Adipocyte (in vitro differentiated cells): ENCODE data around the gene ZBTB38.

Experiments
- DNase-seq: peaks from one replicate; pipeline ENCODE4 v3.0.0-alpha.2; 2015; ENCODE audit warnings: low read depth
- H3K27me3 ChIP-seq: replicated peaks from 2 replicates; pipeline ENCODE4 v1.7.0; 2013; ENCODE audit warnings: mild to moderate bottlenecking, low read length, moderate library complexity; ENCODE audit not compliant: control insufficient read depth, insufficient read depth
- H3K36me3 ChIP-seq: 2 replicates; pipeline ENCODE4 v1.7.0; 2013; ENCODE audit warnings: low read length, mild to moderate bottlenecking, moderate library complexity; ENCODE audit not compliant: control insufficient read depth, insufficient read depth, severe bottlenecking
- H3K4me1 ChIP-seq: 2 replicates; pipeline ENCODE4 v1.7.0; 2013; ENCODE audit warnings: mild to moderate bottlenecking, low read length, moderate library complexity; ENCODE audit not compliant: control insufficient read depth, insufficient read depth
- H3K4me3 ChIP-seq: 2 replicates; pipeline ENCODE4 v1.7.0; 2013; ENCODE audit warnings: mild to moderate bottlenecking, low read length, moderate library complexity
- H3K9ac ChIP-seq: 2 replicates; pipeline ENCODE4 v1.7.0; 2013; ENCODE audit warnings: mild to moderate bottlenecking, low read length, moderate library complexity
- H3K9me3 ChIP-seq: 2 replicates; pipeline ENCODE4 v1.7.0; 2013; ENCODE audit warnings: mild to moderate bottlenecking, low read length, moderate library complexity; ENCODE audit not compliant: control insufficient read depth

ZBTB38 gene

GRCh38 chr3:141382571-141382970 lies 14.3 kb downstream of the ZBTB38 start:
- peaks cover 28% of the 10 kb centered on the region for H3K36me3 ChIP-seq
- no peak overlapping the region for H3K4me3 ChIP-seq

GRCh38 chr3:141383555-141384129 lies 15.3 kb downstream of the ZBTB38 start:
- Histone ChIP-seq H3K27me3 (no peaks in the 10 kb centered on the region), H3K4me3 (peak overlapping the region; percentile 81), H3K36me3 (peaks cover 25% of the 10 kb centered on the region), H3K9ac (peak overlapping the region; percentile 50), H3K9me3 (no peaks in the 10 kb centered on the region), H3K4me1 (peaks cover 32% of the 10 kb centered on the region)
- peak; percentile 75 for DNase-seq

More at GRCh38 chr3:141382571-141382970, 14.3 kb downstream of the ZBTB38 start:
- no peak overlapping the region for H3K9ac ChIP-seq
- no peaks in the 10 kb centered on the region for H3K9me3 ChIP-seq
- peaks cover 33% of the 10 kb centered on the region for H3K4me1 ChIP-seq
- no peaks in the 10 kb centered on the region for H3K27me3 ChIP-seq
- DNase-seq, result no peak

GRCh38 chr3:141384157-141384556 lies 15.9 kb downstream of the ZBTB38 start:
- peak overlapping the region; percentile 81 for H3K4me3 ChIP-seq
- DNase-seq, result peak; percentile 57
- H3K4me1 ChIP-seq, result peaks cover 34% of the 10 kb centered on the region
- H3K27me3 ChIP-seq, result no peaks in the 10 kb centered on the region
- no peaks in the 10 kb centered on the region for H3K9me3 ChIP-seq
- peak overlapping the region; percentile 50 for H3K9ac ChIP-seq
- H3K36me3 ChIP-seq, result peaks cover 25% of the 10 kb centered on the region

GRCh38 chr3:141384575-141384974 lies 16.3 kb downstream of the ZBTB38 start:
- peak overlapping the region; percentile 81 for H3K4me3 ChIP-seq
- DNase-seq, result no peak
- no peaks in the 10 kb centered on the region for H3K9me3 ChIP-seq
- peaks cover 25% of the 10 kb centered on the region for H3K36me3 ChIP-seq
- peaks cover 36% of the 10 kb centered on the region for H3K4me1 ChIP-seq
- no peaks in the 10 kb centered on the region for H3K27me3 ChIP-seq
- peak overlapping the region; percentile 83 for H3K9ac ChIP-seq

GRCh38 chr3:141385406-141386125 lies 17.3 kb downstream of the ZBTB38 start:
- DNase-seq, result no peak
- H3K9ac ChIP-seq, result peak overlapping the region; percentile 83
- H3K27me3 ChIP-seq, result no peaks in the 10 kb centered on the region
- H3K4me3 ChIP-seq, result peak overlapping the region; percentile 81
- no peaks in the 10 kb centered on the region for H3K9me3 ChIP-seq
- H3K4me1 ChIP-seq, result peaks cover 38% of the 10 kb centered on the region
- peaks cover 23% of the 10 kb centered on the region for H3K36me3 ChIP-seq

- Histone ChIP-seq H3K36me3 (peaks cover 18% of the 10 kb centered on the region), H3K4me1 (peaks cover 39% of the 10 kb centered on the region), H3K9me3 (no peaks in the 10 kb centered on the region), H3K27me3 (no peaks in the 10 kb centered on the region), H3K9ac (peak overlapping the region; percentile 83), H3K4me3 (peak overlapping the region; percentile 81)
- peak; percentile 7 for DNase-seq
These were observed 17.8 kb downstream of the ZBTB38 start for GRCh38 chr3:141386126-141386488.

GRCh38 chr3:141386611-141387111 lies 18.4 kb downstream of the ZBTB38 start:
- Histone ChIP-seq H3K36me3 (peaks cover 12% of the 10 kb centered on the region), H3K27me3 (no peaks in the 10 kb centered on the region), H3K9me3 (no peaks in the 10 kb centered on the region), H3K4me1 (peaks cover 44% of the 10 kb centered on the region), H3K9ac (peak overlapping the region; percentile 83), H3K4me3 (peak overlapping the region; percentile 81)
- DNase-seq, result peak; percentile 76

GRCh38 chr3:141387516-141387915 lies 19.2 kb downstream of the ZBTB38 start:
- Histone ChIP-seq H3K27me3 (no peaks in the 10 kb centered on the region), H3K36me3 (peaks cover 5% of the 10 kb centered on the region), H3K9ac (peak overlapping the region; percentile 83), H3K4me3 (no peak overlapping the region), H3K4me1 (peaks cover 48% of the 10 kb centered on the region), H3K9me3 (no peaks in the 10 kb centered on the region)
- DNase-seq, result no peak

GRCh38 chr3:141388395-141388794 lies 20.1 kb downstream of the ZBTB38 start:
- H3K9me3 ChIP-seq, result no peaks in the 10 kb centered on the region
- H3K4me1 ChIP-seq, result peaks cover 55% of the 10 kb centered on the region
- no peaks in the 10 kb centered on the region for H3K27me3 ChIP-seq
- peak; percentile 31 for DNase-seq
- H3K4me3 ChIP-seq, result no peak overlapping the region
- no peaks in the 10 kb centered on the region for H3K36me3 ChIP-seq
- no peak overlapping the region for H3K9ac ChIP-seq

- no peak overlapping the region for H3K9ac ChIP-seq
- H3K4me1 ChIP-seq, result peaks cover 52% of the 10 kb centered on the region
- no peaks in the 10 kb centered on the region for H3K36me3 ChIP-seq
- H3K9me3 ChIP-seq, result no peaks in the 10 kb centered on the region
- peak; percentile 55 for DNase-seq
- H3K27me3 ChIP-seq, result no peaks in the 10 kb centered on the region
- no peak overlapping the region for H3K4me3 ChIP-seq
These were observed 20.7 kb downstream of the ZBTB38 start for GRCh38 chr3:141388823-141389621.

GRCh38 chr3:141389703-141390102 lies 21.4 kb downstream of the ZBTB38 start:
- Histone ChIP-seq H3K9me3 (no peaks in the 10 kb centered on the region), H3K4me3 (no peak overlapping the region), H3K36me3 (no peaks in the 10 kb centered on the region), H3K27me3 (no peaks in the 10 kb centered on the region), H3K9ac (no peak overlapping the region), H3K4me1 (peaks cover 45% of the 10 kb centered on the region)
- DNase-seq, result peak; percentile 61
